ENCODE results near the gene LRRC27. TPM values are rescaled to one million over a fixed set of nuclear protein-coding genes. Genes with fewer than 3 reads are reported as not detected.
"Not testable (repeated sequence)": the region's sequence is repeated elsewhere in the genome, so short reads cannot be mapped to it uniquely, and the experiment has no call there.

LRRC27 gene
- total and polyA plus RNA-seq, 10 donors = 6.1 to 29.9 (median 16.6) TPM

- Histone ChIP-seq H3K4me1 (peaks cover 5 to 62% (median 29%) of the 10 kb centered on the region in 6 donors), H3K27ac (peak overlapping the region; percentile 48 to 88 (median 77)), H3K27me3 (replicated peaks in 1 of 7) (no peaks in the 10 kb centered on the region), H3K36me3 (peaks cover 0 to 17% (median 4%) of the 10 kb centered on the region in 6 donors), H3K4me3 (peak overlapping the region; percentile 8 to 70 (median 41)), H3K9me3 (peaks cover 0 to 1% (median 0%) of the 10 kb centered on the region in 8 donors)
- 18 to 43% (median 21%) methylated on average over 19 of the region's 19 CpGs for WGBS, 5 donors
- intact Hi-C loops (cut with DNase I; ENCODE audit: low total_unique reads) = no loop called here
- DNase-seq = peak; percentile 78
- TF ChIP-seq POLR2A (IDR thresholded peaks at IDR 0.05) (no peak), POLR2AphosphoS5 (IDR thresholded peaks at IDR 0.05) (peak; percentile 15 to 64 (median 59))
Observed at GRCh38 chr10:132336919-132337407, 5.0 kb downstream of the LRRC27 start.

DNA sequence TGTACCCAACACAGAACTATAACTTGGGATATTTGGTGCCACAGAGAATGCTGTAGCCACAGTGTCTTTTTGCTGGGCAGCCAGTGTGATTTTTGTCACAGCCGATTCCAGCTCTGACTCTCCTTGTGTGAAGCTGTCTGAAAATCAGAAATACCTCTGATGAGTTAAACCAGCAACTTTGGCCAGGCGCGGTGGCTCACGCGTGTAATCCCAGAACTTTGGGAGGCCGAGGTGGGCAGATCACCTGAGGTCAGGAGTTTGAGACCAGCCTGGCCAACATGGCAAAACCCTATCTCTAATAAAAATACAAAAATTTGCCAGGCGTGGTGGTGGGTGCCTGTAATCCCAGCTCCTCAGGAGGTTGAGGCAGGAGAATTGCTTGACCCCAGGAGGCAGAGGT is 5.9 kb downstream of the LRRC27 start:
- Histone ChIP-seq H3K36me3 (peaks cover 0 to 24% (median 6%) of the 10 kb centered on the region in 6 donors), H3K27ac (peak overlapping the region in 5 of 8 donors; percentile 75 to 88 (median 84)), H3K4me1 (peaks cover 5 to 54% (median 23%) of the 10 kb centered on the region in 6 donors), H3K4me3 (peak overlapping the region in 6 of 8 donors; percentile 28 to 70 (median 46))
- DNase-seq; intact Hi-C loops (cut with DNase I; ENCODE audit: low total_unique reads); H3K27me3 ChIP-seq (replicated peaks in 1 of 7); H3K9me3 ChIP-seq: not testable (repeated sequence)
- WGBS, 5 donors = 84 to 92% (median 88%) methylated on average over 7 of the region's 7 CpGs

DNA sequence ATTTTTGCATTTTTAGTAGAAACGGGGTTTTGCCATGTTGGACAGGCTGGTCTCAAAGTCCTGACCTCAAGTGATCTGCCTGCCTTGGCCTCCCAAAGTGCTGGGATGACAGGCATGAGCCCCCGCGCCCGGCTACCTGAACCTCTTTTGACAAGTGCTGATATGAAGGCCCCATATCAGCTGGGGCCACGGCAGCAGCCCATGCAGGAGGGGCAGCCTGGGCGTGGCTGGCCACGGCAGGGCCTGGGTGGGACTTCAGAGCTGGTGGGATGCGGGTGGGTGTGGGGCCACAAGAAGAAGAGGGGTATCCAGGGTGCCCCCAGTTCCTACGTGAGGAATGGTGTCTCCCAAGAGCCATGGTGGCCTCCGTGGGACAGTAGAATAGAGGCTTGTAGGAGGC is 6.9 kb downstream of the LRRC27 start:
- Histone ChIP-seq H3K4me3 (no peak overlapping the region), H3K36me3 (peaks cover 0 to 35% (median 6%) of the 10 kb centered on the region in 6 donors), H3K27me3 (replicated peaks in 1 of 7) (no peaks in the 10 kb centered on the region), H3K9me3 (peaks cover 0 to 5% (median 0%) of the 10 kb centered on the region in 8 donors), H3K4me1 (peaks cover 5 to 43% (median 16%) of the 10 kb centered on the region in 6 donors), H3K27ac (no peak overlapping the region)
- intact Hi-C loops (cut with DNase I; ENCODE audit: low total_unique reads) = no loop called here
- TF ChIP-seq POLR2AphosphoS5 (IDR thresholded peaks at IDR 0.05) (no peak), POLR2A (IDR thresholded peaks at IDR 0.05) (no peak)
- TF ChIP-seq, protein P1, sequence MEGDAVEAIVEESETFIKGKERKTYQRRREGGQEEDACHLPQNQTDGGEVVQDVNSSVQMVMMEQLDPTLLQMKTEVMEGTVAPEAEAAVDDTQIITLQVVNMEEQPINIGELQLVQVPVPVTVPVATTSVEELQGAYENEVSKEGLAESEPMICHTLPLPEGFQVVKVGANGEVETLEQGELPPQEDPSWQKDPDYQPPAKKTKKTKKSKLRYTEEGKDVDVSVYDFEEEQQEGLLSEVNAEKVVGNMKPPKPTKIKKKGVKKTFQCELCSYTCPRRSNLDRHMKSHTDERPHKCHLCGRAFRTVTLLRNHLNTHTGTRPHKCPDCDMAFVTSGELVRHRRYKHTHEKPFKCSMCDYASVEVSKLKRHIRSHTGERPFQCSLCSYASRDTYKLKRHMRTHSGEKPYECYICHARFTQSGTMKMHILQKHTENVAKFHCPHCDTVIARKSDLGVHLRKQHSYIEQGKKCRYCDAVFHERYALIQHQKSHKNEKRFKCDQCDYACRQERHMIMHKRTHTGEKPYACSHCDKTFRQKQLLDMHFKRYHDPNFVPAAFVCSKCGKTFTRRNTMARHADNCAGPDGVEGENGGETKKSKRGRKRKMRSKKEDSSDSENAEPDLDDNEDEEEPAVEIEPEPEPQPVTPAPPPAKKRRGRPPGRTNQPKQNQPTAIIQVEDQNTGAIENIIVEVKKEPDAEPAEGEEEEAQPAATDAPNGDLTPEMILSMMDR (IDR thresholded peaks at IDR 0.05 in 8 of 11, conservative IDR thresholded peaks at IDR 0.05 in 3 of 11) = no peak
- no peak for DNase-seq
- 89 to 95% (median 95%) methylated on average over 5 to 10 of the region's 10 CpGs for WGBS, 5 donors

GRCh38 chr10:132339276-132339675 is 7.3 kb downstream of the LRRC27 start:
- Histone ChIP-seq H3K4me3 (no peak overlapping the region), H3K27ac (no peak overlapping the region), H3K27me3 (replicated peaks in 1 of 7) (no peaks in the 10 kb centered on the region), H3K9me3 (peaks cover 0 to 5% (median 0%) of the 10 kb centered on the region in 8 donors), H3K36me3 (peaks cover 0 to 38% (median 6%) of the 10 kb centered on the region in 6 donors), H3K4me1 (peaks cover 5 to 41% (median 16%) of the 10 kb centered on the region in 6 donors)
- DNase-seq = peak; percentile 46
- TF ChIP-seq POLR2AphosphoS5 (IDR thresholded peaks at IDR 0.05) = no peak
- TF ChIP-seq, protein P1 (IDR thresholded peaks at IDR 0.05 in 8 of 11, conservative IDR thresholded peaks at IDR 0.05 in 3 of 11) = no peak
- no peak for TF ChIP-seq POLR2A (IDR thresholded peaks at IDR 0.05)
- 87 to 99% (median 95%) methylated on average over 11 of the region's 11 CpGs for WGBS, 5 donors
- intact Hi-C loops (cut with DNase I; ENCODE audit: low total_unique reads) = no loop called here

DNA sequence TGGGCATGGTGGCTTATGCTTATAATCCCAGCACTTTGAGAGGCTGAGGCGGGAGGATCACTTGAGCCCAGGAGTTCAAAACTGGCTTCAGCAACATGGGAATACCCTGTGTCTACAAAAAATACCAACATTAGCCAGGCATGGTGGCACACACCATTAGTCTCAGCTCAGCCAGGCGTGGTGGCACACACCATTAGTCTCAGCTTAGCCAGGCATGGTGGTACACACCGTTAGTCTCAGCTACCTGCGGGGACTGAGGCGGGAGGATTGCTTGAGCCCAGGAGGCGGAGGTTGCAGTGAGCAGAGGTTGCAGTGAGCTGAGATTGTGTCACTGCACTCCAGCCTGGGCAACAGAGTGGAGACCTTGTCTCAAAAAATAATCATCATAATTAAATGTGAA is 9.0 kb downstream of the LRRC27 start:
- TF ChIP-seq, protein P1 (IDR thresholded peaks at IDR 0.05 in 8 of 11, conservative IDR thresholded peaks at IDR 0.05 in 3 of 11) = no peak
- TF ChIP-seq POLR2A (IDR thresholded peaks at IDR 0.05) (no peak), POLR2AphosphoS5 (IDR thresholded peaks at IDR 0.05) (no peak)
- Histone ChIP-seq H3K27ac (no peak overlapping the region), H3K36me3 (peaks cover 0 to 55% (median 17%) of the 10 kb centered on the region in 6 donors), H3K4me3 (no peak overlapping the region), H3K27me3 (replicated peaks in 1 of 7) (no peaks in the 10 kb centered on the region), H3K9me3 (peaks cover 0 to 5% (median 0%) of the 10 kb centered on the region in 8 donors), H3K4me1 (peaks cover 3 to 39% (median 14%) of the 10 kb centered on the region in 6 donors)
- 63 to 85% (median 83%) methylated on average over 6 of the region's 6 CpGs for WGBS, 5 donors
- intact Hi-C loops (cut with DNase I; ENCODE audit: low total_unique reads) = no loop called here
- DNase-seq = peak; percentile 32

Measured in spleen (tissue), 11 donors.